Measurements from ENCODE around the gene NEK10.

The NEK10 gene

GRCh38 chr3:27085829-27086730 lies 283.1 kb downstream of the NEK10 start:
- no peak for DNase-seq
- H3K4me3 Mint-ChIP-seq = no peak overlapping the region
- H3K27me3 Mint-ChIP-seq (ENCODE audit: low read depth, poor library complexity) = no peaks in the 10 kb centered on the region
- TF ChIP-seq, protein P1, sequence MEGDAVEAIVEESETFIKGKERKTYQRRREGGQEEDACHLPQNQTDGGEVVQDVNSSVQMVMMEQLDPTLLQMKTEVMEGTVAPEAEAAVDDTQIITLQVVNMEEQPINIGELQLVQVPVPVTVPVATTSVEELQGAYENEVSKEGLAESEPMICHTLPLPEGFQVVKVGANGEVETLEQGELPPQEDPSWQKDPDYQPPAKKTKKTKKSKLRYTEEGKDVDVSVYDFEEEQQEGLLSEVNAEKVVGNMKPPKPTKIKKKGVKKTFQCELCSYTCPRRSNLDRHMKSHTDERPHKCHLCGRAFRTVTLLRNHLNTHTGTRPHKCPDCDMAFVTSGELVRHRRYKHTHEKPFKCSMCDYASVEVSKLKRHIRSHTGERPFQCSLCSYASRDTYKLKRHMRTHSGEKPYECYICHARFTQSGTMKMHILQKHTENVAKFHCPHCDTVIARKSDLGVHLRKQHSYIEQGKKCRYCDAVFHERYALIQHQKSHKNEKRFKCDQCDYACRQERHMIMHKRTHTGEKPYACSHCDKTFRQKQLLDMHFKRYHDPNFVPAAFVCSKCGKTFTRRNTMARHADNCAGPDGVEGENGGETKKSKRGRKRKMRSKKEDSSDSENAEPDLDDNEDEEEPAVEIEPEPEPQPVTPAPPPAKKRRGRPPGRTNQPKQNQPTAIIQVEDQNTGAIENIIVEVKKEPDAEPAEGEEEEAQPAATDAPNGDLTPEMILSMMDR (IDR thresholded peaks at IDR 0.05) = no peak
- H3K9me3 Mint-ChIP-seq = peaks cover under 1% of the 10 kb centered on the region
- peak overlapping the region; percentile 23 for H3K27ac Mint-ChIP-seq
- H3K4me1 Mint-ChIP-seq = peaks cover 37% of the 10 kb centered on the region
- H3K36me3 Mint-ChIP-seq (ENCODE audit: low read depth) = no peaks in the 10 kb centered on the region

GRCh38 chr3:27081992-27082607 lies 287.1 kb downstream of the NEK10 start:
- peak overlapping the region; percentile 77 for H3K27ac Mint-ChIP-seq
- H3K4me3 Mint-ChIP-seq = no peak overlapping the region
- no peaks in the 10 kb centered on the region for H3K9me3 Mint-ChIP-seq
- TF ChIP-seq, protein P1 (IDR thresholded peaks at IDR 0.05) = no peak
- no peaks in the 10 kb centered on the region for H3K36me3 Mint-ChIP-seq (ENCODE audit: low read depth)
- no peaks in the 10 kb centered on the region for H3K27me3 Mint-ChIP-seq (ENCODE audit: low read depth, poor library complexity)
- H3K4me1 Mint-ChIP-seq = peaks cover 54% of the 10 kb centered on the region
- DNase-seq = no peak

DNA sequence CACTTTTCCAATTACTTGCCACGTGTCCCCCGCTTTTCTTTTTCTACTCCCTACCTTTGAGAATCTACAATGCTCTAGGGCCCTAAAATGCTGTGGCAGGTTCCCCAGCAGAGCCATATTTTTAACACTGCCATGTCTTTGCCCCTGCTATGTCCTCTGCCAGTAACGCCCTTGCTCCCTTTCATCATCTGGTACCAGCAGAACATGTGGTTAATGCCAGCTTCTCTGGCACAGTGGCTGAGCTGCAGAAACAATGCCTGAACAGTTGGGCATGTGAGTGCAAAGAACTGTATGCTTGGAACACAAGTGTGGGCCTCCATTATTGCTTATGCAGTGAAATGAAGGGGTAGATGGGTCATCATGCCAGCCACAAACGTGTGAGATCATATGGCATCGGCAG lies 287.6 kb downstream of the NEK10 start:
- DNase-seq = no peak
- H3K36me3 Mint-ChIP-seq (ENCODE audit: low read depth) = no peaks in the 10 kb centered on the region
- no peaks in the 10 kb centered on the region for H3K27me3 Mint-ChIP-seq (ENCODE audit: low read depth, poor library complexity)
- H3K4me3 Mint-ChIP-seq = no peak overlapping the region
- TF ChIP-seq, protein P1 (IDR thresholded peaks at IDR 0.05) = no peak
- H3K4me1 Mint-ChIP-seq = peaks cover 54% of the 10 kb centered on the region
- no peak overlapping the region for H3K27ac Mint-ChIP-seq
- no peaks in the 10 kb centered on the region for H3K9me3 Mint-ChIP-seq

DNA sequence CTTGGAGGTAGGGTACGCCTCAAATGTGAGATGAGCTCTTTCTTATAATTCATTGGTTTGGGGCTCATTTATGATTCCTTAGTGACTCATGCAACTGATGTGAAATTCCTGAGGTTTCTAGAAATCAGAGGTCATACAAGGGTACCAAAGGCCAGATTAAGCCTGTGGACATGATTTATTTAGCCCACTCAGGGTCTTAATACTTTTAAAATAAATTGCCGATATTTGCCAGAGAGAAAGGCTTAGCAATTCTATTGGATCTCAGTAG lies 289.0 kb downstream of the NEK10 start:
- Mint-ChIP-seq H3K4me1 (peaks cover 51% of the 10 kb centered on the region), H3K27me3 (ENCODE audit: low read depth, poor library complexity) (no peaks in the 10 kb centered on the region), H3K9me3 (no peaks in the 10 kb centered on the region), H3K4me3 (no peak overlapping the region), H3K27ac (peak overlapping the region; percentile 93), H3K36me3 (ENCODE audit: low read depth) (no peaks in the 10 kb centered on the region)
- TF ChIP-seq, protein P1 (IDR thresholded peaks at IDR 0.05) = no peak
- no peak for DNase-seq

- no peak for DNase-seq
- H3K27ac Mint-ChIP-seq = peak overlapping the region; percentile 93
- peaks cover 56% of the 10 kb centered on the region for H3K4me1 Mint-ChIP-seq
- no peak overlapping the region for H3K4me3 Mint-ChIP-seq
- H3K36me3 Mint-ChIP-seq (ENCODE audit: low read depth) = no peaks in the 10 kb centered on the region
- TF ChIP-seq, protein P1 (IDR thresholded peaks at IDR 0.05) = no peak
- no peaks in the 10 kb centered on the region for H3K27me3 Mint-ChIP-seq (ENCODE audit: low read depth, poor library complexity)
- no peaks in the 10 kb centered on the region for H3K9me3 Mint-ChIP-seq
Observed at GRCh38 chr3:27079427-27080257, 289.5 kb downstream of the NEK10 start.
